ENCODE results near the gene TMEM138. TPM values are rescaled to one million over a fixed set of nuclear protein-coding genes. Genes with fewer than 3 reads are reported as not detected.

The TMEM138 gene
- total and polyA plus RNA-seq, 2 of the 13 experiments (the other 11 are each of a cell fraction or from before 2014, with no cell fraction given), result 43.5 to 61.0 TPM

DNA sequence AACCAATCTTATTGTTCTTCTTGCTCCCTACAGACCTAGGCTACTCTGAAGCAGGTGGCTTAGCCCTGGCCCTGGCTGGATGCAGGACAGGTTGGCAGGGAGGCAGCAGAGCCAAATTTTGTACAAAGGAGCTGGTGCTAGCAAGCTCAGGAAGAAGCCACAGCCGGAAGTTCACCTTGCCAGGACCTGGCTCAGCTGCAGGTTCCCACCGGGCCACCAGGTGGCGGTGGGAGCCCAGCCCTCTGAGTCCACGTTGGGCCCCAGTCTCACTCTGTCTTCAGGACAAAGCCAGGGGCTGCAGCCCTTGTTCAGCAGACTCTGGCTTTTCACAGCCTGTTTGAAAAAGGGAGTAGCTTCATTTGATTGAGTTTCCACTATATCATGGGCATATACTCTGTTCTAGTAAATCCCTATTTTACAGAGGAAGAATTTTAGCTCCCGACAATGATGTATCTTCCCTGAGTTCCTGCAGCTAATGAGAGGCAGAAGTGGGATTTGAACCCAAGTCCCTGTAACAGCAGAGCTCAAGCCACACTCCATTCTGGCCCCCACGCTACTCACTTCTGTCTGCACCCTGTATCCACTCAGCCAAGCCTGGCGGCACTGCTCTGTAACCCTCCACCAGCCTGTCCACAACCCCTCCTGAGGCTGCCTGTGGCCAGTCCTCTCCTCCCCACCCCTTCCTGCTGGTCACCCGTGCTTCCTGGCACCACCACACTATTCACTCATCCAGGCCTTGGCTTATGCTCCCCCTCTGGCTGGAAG is 25.8 kb upstream of the TMEM138 start (continued):
- TF ChIP-seq PRDM10 (CRISPR knock-in tag; IDR thresholded peaks at IDR 0.05; ENCODE audit: low read depth) (no peak), ZFP36L2 (CRISPR knock-in tag; IDR thresholded peaks at IDR 0.05) (no peak), PLRG1 (conservative IDR thresholded peaks at IDR 0.05) (no peak), ZNF740 (CRISPR knock-in tag; IDR thresholded peaks at IDR 0.05) (no peak), TBX2 (CRISPR knock-in tag; IDR thresholded peaks at IDR 0.05; ENCODE audit: borderline replicate concordance) (peak; percentile 57; the same call in 1 of the 2 replicates), POLR2AphosphoS2 (IDR thresholded peaks at IDR 0.05; ENCODE audit: low read depth, low read length) (no peak), ZNF24 (IDR thresholded peaks at IDR 0.05) (no peak), ZNF75D (CRISPR knock-in tag; IDR thresholded peaks at IDR 0.05; ENCODE audit: borderline replicate concordance) (no peak), HNF1A (IDR thresholded peaks at IDR 0.05; ENCODE audit: low read depth) (no peak), HNF1A (CRISPR knock-in tag; IDR thresholded peaks at IDR 0.05; ENCODE audit: borderline replicate concordance) (no peak), RARA (CRISPR knock-in tag; IDR thresholded peaks at IDR 0.05) (no peak), KLF16 (CRISPR knock-in tag; IDR thresholded peaks at IDR 0.05) (peak in 1 of 2 experiments; percentile 63; a peak in 2 of 4 replicates), NR1H2 (CRISPR knock-in tag; IDR thresholded peaks at IDR 0.05; ENCODE audit: borderline replicate concordance, low read depth) (no peak)
- TF ChIP-seq, protein P1, sequence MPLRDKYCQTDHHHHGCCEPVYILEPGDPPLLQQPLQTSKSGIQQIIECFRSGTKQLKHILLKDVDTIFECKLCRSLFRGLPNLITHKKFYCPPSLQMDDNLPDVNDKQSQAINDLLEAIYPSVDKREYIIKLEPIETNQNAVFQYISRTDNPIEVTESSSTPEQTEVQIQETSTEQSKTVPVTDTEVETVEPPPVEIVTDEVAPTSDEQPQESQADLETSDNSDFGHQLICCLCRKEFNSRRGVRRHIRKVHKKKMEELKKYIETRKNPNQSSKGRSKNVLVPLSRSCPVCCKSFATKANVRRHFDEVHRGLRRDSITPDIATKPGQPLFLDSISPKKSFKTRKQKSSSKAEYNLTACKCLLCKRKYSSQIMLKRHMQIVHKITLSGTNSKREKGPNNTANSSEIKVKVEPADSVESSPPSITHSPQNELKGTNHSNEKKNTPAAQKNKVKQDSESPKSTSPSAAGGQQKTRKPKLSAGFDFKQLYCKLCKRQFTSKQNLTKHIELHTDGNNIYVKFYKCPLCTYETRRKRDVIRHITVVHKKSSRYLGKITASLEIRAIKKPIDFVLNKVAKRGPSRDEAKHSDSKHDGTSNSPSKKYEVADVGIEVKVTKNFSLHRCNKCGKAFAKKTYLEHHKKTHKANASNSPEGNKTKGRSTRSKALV (CRISPR knock-in tag; IDR thresholded peaks at IDR 0.05), result no peak
- TF ChIP-seq, protein P2, sequence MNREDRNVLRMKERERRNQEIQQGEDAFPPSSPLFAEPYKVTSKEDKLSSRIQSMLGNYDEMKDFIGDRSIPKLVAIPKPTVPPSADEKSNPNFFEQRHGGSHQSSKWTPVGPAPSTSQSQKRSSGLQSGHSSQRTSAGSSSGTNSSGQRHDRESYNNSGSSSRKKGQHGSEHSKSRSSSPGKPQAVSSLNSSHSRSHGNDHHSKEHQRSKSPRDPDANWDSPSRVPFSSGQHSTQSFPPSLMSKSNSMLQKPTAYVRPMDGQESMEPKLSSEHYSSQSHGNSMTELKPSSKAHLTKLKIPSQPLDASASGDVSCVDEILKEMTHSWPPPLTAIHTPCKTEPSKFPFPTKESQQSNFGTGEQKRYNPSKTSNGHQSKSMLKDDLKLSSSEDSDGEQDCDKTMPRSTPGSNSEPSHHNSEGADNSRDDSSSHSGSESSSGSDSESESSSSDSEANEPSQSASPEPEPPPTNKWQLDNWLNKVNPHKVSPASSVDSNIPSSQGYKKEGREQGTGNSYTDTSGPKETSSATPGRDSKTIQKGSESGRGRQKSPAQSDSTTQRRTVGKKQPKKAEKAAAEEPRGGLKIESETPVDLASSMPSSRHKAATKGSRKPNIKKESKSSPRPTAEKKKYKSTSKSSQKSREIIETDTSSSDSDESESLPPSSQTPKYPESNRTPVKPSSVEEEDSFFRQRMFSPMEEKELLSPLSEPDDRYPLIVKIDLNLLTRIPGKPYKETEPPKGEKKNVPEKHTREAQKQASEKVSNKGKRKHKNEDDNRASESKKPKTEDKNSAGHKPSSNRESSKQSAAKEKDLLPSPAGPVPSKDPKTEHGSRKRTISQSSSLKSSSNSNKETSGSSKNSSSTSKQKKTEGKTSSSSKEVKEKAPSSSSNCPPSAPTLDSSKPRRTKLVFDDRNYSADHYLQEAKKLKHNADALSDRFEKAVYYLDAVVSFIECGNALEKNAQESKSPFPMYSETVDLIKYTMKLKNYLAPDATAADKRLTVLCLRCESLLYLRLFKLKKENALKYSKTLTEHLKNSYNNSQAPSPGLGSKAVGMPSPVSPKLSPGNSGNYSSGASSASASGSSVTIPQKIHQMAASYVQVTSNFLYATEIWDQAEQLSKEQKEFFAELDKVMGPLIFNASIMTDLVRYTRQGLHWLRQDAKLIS (CRISPR knock-in tag; IDR thresholded peaks at IDR 0.05), result no peak
